ENCODE results near the gene HCN2.

HCN2 gene

GRCh38 chr19:589693-590395, at the start of gene HCN2:
HCN2 (plus strand) TSS chr19:589881; CDS start chr19:589946, 65 bp downstream.
- no peak for DNase-seq

GRCh38 chr19:540867-541637, 48.6 kb upstream of the HCN2 start:
- no peak for DNase-seq

GRCh38 chr19:541699-542098, 48.0 kb upstream of the HCN2 start:
- DNase-seq: no peak

GRCh38 chr19:542173-542866, 47.4 kb upstream of the HCN2 start:
- DNase-seq: no peak

- DNase-seq: no peak
Measured at GRCh38 chr19:543910-544608, 45.6 kb upstream of the HCN2 start, which contains the start of gene GZMM. GZMM (plus strand) TSS chr19:544053; CDS start chr19:544072, 19 bp downstream.

GRCh38 chr19:547117-547516, 42.6 kb upstream of the HCN2 start:
- DNase-seq: no peak

GRCh38 chr19:547836-548720, 41.6 kb upstream of the HCN2 start:
- DNase-seq: no peak

- DNase-seq: no peak
Measured at GRCh38 chr19:548886-549830, 40.5 kb upstream of the HCN2 start.

- DNase-seq: no peak
Measured at GRCh38 chr19:554817-555216, 34.9 kb upstream of the HCN2 start.

- DNase-seq: no peak
Measured at GRCh38 chr19:555474-555808, 34.2 kb upstream of the HCN2 start.

- no peak for DNase-seq
Measured at GRCh38 chr19:556611-557382, 32.9 kb upstream of the HCN2 start.

GRCh38 chr19:558770-559439, 30.8 kb upstream of the HCN2 start:
- DNase-seq: no peak

- DNase-seq: no peak
Measured at GRCh38 chr19:560121-560520, 29.6 kb upstream of the HCN2 start.

- no peak for DNase-seq
Measured at GRCh38 chr19:566403-566802, 23.3 kb upstream of the HCN2 start.

GRCh38 chr19:566844-567243, 22.8 kb upstream of the HCN2 start:
- no peak for DNase-seq

GRCh38 chr19:567296-567900, 22.3 kb upstream of the HCN2 start:
- no peak for DNase-seq

GRCh38 chr19:570251-570686, 19.4 kb upstream of the HCN2 start:
- DNase-seq: no peak

GRCh38 chr19:570937-571565, 18.6 kb upstream of the HCN2 start:
- peak; percentile 57 for DNase-seq

- DNase-seq: no peak
Measured at GRCh38 chr19:571566-571974, 18.1 kb upstream of the HCN2 start.

Measured in SHP77 treated with DMSO at 0.1 percent for 48 hours (cell line).